ENCODE measurements around the gene SLAMF9.

Gene SLAMF9

GRCh38 chr1:159935719-159936272, 18.2 kb downstream of the SLAMF9 start:
- FAIRE-seq, result no peak
- no peak for DNase-seq (ENCODE audit: extremely low spot score, insufficient read length, low read depth)

DNA sequence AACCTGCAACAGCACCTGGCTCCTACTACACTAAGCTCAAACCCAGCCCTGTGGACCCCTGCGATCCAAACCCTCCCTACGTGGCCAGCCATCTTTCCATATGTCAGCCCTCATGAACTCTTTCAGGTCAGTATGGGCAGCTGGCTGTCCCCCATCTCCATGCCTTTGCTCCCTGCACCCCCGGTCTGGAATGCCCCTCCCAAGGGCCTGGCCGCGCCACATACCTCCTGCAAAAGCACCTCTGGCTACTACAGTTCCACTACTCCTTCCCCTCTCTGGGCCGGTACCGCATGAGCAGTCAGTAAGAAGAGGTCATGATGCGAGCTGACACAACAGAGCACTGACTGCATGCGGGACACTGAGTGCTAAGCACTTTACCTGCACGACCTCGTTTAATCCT, 18.7 kb downstream of the SLAMF9 start:
- FAIRE-seq (no peak), DNase-seq (ENCODE audit: extremely low spot score, insufficient read length, low read depth) (no peak)

DNA sequence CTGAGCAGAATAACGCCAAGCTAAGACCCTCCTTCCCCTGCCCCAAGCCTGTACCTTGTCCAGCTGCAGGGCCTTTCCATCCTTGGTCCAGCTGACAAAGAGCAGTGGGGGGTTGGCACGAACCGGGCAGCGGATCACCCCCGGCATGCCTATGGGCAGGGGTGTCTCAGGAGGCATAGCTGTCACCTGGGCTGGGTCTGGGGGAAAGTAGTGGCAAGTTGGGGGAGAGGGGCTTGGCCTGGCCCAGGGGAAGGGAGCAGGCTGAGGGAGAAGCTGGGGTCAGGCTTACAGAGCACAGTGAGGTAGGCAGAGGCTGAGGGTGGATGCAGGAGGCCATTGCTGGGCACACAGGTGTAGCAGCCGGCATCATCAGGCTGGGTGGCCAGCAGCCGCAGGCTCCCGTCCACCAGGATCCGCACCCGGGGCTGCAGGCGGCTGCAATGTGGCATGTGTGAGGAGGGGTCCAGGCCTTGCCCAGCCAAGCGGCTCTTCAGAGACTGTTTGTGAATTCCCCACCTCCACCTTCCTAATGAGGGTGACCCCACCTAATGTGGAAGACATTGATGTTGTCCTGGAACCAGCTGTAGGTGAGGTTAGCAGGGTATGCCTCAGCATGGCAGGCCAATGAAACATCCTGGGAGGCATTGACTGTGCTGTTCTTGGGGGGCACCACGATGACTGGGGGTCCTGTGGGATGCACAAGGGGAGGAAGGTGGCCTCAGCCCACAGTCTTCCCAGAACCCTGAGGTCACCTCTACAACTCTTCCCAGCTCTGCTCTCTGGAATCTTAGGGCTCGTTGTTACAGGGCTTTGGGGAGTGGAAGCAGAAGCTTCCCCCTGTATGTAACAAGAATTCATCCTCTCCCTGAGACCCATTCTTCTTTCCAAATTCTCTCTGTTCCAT, 19.6 kb downstream of the SLAMF9 start:
- FAIRE-seq, result no peak
- no peak for DNase-seq (ENCODE audit: extremely low spot score, insufficient read length, low read depth)

DNA sequence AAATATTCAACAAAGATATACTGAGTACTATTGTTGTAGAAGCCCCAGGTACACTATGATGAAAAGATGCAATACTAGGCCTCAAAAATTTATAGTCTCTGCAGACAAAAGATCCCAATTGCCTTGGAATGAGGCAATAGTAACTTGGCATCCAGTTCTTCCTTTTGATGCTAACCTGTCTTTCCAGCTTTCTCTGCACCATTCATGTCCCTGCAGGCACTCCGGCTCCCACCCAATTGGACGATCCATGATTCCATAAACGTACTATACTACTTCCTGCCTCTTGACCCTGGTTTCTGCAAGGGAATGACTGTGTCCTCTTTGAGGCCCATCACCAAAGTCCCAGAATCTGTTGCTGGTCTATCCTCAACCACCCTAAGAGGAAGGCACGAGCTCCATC, 20.7 kb downstream of the SLAMF9 start:
- DNase-seq (ENCODE audit: extremely low spot score, insufficient read length, low read depth) (no peak), FAIRE-seq (no peak)

GRCh38 chr1:159932296-159933285, 21.4 kb downstream of the SLAMF9 start:
- FAIRE-seq (no peak), DNase-seq (ENCODE audit: extremely low spot score, insufficient read length, low read depth) (no peak)

DNA sequence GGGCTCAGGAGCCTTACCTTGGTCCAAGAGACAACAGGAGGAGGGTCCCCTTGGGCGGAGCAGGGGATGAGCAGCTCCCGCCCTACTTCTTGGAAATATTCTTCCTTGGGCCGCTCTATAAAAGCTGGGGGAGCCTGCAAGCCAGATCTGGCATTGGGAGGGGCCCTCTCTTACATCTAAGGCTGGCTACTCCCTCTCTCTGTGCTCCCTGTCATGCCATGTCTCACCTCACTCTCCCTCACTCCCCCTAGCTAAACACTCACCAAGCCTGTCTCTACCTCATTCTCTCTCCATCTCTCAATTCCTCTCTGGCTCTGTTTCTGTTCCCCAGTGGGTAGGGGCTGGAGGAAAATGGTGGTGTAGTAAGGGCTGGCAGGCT, 22.3 kb downstream of the SLAMF9 start:
- no peak for FAIRE-seq
- no peak for DNase-seq (ENCODE audit: extremely low spot score, insufficient read length, low read depth)

DNA sequence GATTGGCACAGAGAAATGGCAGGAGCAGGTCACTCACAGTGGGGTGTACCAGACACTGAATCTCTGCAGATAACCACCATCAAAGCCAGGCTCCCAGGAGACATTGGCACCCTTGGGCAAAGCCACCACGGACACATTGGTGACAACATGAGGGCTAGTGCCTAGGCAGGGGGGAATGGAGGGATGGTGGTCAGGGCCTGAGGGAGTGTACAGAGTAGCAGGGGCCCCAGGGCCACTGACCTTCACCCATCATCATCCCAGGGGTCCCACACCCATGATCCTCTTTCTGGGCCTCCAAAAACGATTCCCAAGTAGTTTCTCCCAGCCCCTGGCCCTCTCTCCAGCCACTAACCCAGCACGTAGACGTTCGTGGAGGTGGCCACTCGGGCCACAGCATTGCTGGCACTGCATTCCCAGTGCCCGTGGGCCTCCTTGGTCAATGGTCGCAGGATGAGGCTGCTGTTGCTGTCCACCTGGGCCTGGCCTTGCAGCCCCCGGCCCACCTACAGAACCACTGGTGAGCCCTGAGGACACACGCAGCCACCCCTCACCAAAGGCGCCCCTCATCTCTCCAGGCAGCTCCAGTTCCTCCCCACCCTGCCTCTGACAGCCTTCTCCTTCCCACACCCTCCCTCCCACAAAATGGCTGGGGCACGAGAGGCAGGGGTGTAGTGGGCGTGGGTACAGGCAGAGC, 22.8 kb downstream of the SLAMF9 start:
- DNase-seq (ENCODE audit: extremely low spot score, insufficient read length, low read depth), result no peak
- FAIRE-seq, result no peak

DNA sequence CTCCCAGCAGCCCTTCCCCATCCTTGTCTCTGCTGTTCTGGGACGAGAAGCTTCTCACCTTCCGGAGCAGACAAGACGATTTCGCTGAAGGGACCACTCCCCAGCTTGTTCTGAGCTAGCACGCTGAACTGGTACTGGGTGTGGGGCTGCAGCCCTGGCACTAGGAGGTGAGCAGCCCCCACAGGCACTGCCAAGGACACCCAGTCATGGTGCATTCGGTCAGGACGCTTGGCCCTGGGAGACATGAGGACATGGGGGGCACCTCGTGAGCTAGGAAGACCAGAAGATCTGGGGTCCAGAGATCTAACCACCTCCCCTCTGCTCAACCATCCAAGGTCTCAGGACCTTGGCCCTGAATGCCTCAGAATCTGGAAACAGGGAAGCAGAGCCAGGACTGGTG, 23.4 kb downstream of the SLAMF9 start:
- FAIRE-seq (no peak), DNase-seq (ENCODE audit: extremely low spot score, insufficient read length, low read depth) (no peak)

DNA sequence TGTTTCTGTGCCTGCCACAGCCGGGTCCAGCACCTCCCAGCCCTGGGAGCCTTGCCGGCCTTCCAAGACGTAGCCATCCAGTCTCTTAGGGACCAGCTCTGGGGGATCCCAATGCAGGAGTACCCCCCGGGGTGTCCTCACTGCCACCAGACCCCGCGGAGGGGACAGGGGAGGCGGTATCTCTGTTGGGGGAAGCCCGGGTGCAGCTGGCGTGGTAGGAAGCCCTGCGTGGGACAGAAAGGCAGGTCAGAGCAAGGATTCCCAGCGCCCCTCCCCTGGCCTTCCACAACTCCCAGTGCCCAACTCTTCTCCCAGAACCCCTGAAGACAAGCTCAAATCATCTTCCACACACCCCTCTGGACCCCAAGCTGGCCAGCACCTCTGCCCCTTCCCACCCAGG, 23.8 kb downstream of the SLAMF9 start:
- DNase-seq (ENCODE audit: extremely low spot score, insufficient read length, low read depth) (no peak), FAIRE-seq (no peak)

- DNase-seq (ENCODE audit: extremely low spot score, insufficient read length, low read depth) (no peak), FAIRE-seq (no peak)
Observed at GRCh38 chr1:159929155-159930051, 24.6 kb downstream of the SLAMF9 start.

GRCh38 chr1:159928491-159929050, 25.5 kb downstream of the SLAMF9 start:
- no peak for DNase-seq (ENCODE audit: extremely low spot score, insufficient read length, low read depth)
- no peak for FAIRE-seq

GRCh38 chr1:159927849-159928431, 26.1 kb downstream of the SLAMF9 start:
- FAIRE-seq, result no peak
- DNase-seq (ENCODE audit: extremely low spot score, insufficient read length, low read depth), result no peak

DNA sequence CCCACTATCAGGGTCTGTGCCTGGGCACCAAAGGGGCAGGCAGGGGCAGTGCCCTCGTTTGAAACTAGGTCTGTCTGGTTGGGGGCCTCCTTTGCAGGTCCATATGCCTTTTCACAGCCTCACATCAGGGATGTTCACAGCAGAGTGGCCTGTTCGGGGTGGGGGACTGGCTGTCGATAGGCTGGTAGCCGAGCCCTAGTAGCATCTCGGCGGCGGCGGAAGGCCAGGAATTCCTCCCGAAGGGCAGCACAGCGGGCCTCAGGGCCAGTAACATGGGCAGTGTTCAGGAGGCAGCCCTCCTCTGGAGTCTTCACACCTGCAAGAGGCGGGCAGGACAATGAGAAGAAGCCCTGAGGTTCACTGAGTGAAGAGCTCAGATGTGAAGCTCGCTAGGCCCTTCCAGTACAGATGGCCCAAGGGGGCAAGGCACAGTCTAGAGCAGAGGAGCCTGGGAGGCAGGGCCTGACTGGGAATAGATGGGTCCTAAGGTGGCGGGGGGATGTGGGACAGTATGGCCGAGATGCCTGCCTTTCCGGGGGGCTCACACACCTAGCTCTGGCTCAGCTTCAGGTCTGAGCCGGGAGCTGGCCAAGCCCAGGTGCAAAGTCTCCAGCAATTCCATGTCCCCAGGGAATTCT, 26.7 kb downstream of the SLAMF9 start:
- FAIRE-seq (no peak), DNase-seq (ENCODE audit: extremely low spot score, insufficient read length, low read depth) (no peak)

DNA sequence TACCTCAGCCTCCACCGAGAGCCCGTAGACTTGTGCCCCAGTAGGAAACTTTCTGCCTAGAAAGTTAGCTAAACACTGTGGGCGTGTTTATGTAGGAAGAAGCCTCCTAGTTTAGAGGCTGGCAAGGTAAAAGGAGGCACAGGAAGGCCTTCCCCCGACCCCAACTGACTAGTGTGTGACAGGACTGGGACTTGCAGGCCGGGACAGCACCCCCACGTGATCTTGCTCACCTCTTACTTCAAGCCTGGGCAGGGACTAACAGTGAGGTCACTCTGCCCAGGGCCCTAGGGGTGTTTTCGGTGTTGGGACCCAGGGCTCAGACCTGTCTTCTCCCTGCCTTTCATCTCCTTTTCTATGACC, 28.3 kb downstream of the SLAMF9 start:
- DNase-seq (ENCODE audit: extremely low spot score, insufficient read length, low read depth) (no peak), FAIRE-seq (no peak)

- FAIRE-seq (peak; percentile 91), DNase-seq (ENCODE audit: extremely low spot score, insufficient read length, low read depth) (peak; percentile 89)
Observed at GRCh38 chr1:159924791-159925718, 29.0 kb downstream of the SLAMF9 start, which contains the start of gene TAGLN2. Gene TAGLN2, minus strand, starts transcription at chr1:159925507. Its CDS starts 4,998 bp downstream, at chr1:159920509.

DNA sequence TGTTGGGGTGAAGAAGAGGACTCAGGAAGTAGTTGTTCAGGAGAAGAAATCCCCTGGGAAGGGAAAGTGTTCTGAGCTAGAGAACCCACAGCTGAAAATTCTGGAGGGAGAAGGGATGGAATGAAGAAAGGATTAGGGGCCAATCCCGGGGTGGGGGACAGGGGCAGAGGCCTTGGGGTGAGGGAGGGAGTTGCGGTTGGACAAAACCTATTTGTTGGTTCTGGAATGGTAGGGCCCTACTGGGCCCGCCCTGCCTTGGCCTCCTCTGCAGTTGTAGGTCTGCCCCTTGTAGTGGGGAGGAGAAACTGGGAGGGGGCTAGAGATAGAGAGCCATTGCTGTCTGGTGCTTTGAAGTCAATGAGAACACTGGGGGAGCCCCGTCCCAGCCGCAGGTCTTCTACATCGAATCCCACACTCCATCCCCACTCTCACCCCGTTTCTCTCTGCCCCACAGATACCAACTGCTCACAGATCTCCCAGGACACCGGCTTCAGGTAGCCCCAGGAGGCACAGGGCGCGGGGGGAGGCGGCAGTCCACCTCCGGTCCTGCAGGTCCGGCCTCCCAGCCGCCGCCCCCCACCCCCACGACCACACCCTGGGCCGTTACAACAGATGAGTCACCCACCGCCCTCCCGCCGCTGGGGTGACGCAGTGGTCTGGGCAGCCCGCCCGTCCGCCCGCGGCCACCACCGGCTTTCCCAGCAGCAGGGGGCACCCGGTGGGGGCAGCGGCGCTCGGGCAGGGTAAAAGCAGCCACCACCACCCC, 29.8 kb downstream of the SLAMF9 start:
- FAIRE-seq, result no peak
- DNase-seq (ENCODE audit: extremely low spot score, insufficient read length, low read depth), result no peak

Measured in GM18507 (cell line).